Effector CD8-positive, alpha-beta T cell (primary cell): ENCODE measurements around the gene CRIP2.
A peak's percentile ranks its signal among the peaks of the same experiment; 100 is the strongest.

Source experiments
- DNase-seq: peaks from one replicate; lab custom pipeline; 2025; lab: John Stamatoyannopoulos, UW
- total RNA-seq, 4 experiments: gene quantifications; one replicate each; lab custom pipeline; 2026; lab: John Stamatoyannopoulos, UW

The CRIP2 gene
- total RNA-seq: 0.10 to 20.9 (median 0.79) reads per million in 4 experiments

GRCh38 chr14:105474483-105475268 is at the start of gene CRIP2:
CRIP2 (plus strand) TSS chr14:105474821; CDS start chr14:105474863, 42 bp downstream.
- peak; percentile 41 for DNase-seq

GRCh38 chr14:105424861-105425260 is 49.8 kb upstream of the CRIP2 start:
- no peak for DNase-seq

- DNase-seq: no peak
These were observed 48.8 kb upstream of the CRIP2 start for GRCh38 chr14:105425823-105426247.

GRCh38 chr14:105426416-105427130 is 48.0 kb upstream of the CRIP2 start:
- no peak for DNase-seq

- DNase-seq: no peak
These were observed 47.2 kb upstream of the CRIP2 start for GRCh38 chr14:105427412-105427811.

- no peak for DNase-seq
These were observed 46.6 kb upstream of the CRIP2 start for GRCh38 chr14:105427936-105428485.

- no peak for DNase-seq
These were observed 44.6 kb upstream of the CRIP2 start for GRCh38 chr14:105430042-105430441.

- DNase-seq: no peak
These were observed 44.1 kb upstream of the CRIP2 start for GRCh38 chr14:105430565-105430964.

GRCh38 chr14:105431256-105431655 is 43.4 kb upstream of the CRIP2 start:
- DNase-seq: no peak

GRCh38 chr14:105432657-105433056 is 42.0 kb upstream of the CRIP2 start:
- DNase-seq: no peak

GRCh38 chr14:105433161-105433605 is 41.4 kb upstream of the CRIP2 start:
- no peak for DNase-seq

GRCh38 chr14:105436402-105436801 is 38.2 kb upstream of the CRIP2 start:
- DNase-seq: no peak

- DNase-seq: no peak
These were observed 37.5 kb upstream of the CRIP2 start for GRCh38 chr14:105436891-105437722.

- no peak for DNase-seq
These were observed 36.7 kb upstream of the CRIP2 start for GRCh38 chr14:105437723-105438500.

GRCh38 chr14:105439179-105439578 is 35.4 kb upstream of the CRIP2 start:
- no peak for DNase-seq

- DNase-seq: no peak
These were observed 34.7 kb upstream of the CRIP2 start for GRCh38 chr14:105439710-105440553.

GRCh38 chr14:105440554-105440900 is 34.1 kb upstream of the CRIP2 start:
- DNase-seq: no peak

GRCh38 chr14:105440992-105441391 is 33.6 kb upstream of the CRIP2 start:
- DNase-seq: no peak

GRCh38 chr14:105442125-105442524 is 32.5 kb upstream of the CRIP2 start:
- no peak for DNase-seq

- DNase-seq: no peak
These were observed 31.8 kb upstream of the CRIP2 start for GRCh38 chr14:105442834-105443233.
